Measurements from ENCODE around the gene TEX9. TPM values are rescaled to one million over a fixed set of nuclear protein-coding genes. Genes with fewer than 3 reads are reported as not detected.

The TEX9 gene
- polyA plus RNA-seq, 1 donor (not counting 4 experiments of a cell fraction or from before 2014, with no cell fraction given) = 3.4 TPM

DNA sequence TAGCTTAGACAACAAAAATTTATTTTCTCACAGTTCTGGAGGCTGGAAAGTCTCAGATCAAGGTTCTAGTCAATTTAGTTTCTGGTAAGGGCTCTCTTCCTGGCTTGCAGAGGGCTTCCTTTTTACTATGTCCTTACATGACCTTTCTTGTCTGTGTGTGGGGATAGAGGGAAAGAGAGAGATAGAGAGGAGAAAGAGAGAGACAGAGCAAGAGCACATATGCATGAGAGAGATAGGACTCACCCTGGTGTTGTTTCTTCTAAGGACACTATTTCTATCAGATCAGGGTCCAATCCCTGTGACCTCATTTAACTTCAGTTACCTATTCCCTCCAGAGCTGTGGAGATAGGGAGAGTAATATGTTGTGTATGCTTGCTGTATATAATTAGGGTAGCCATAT is 44.9 kb upstream of the TEX9 start:
- no peak overlapping the region for H3K4me2 ChIP-seq (ENCODE audit: control insufficient read depth, extremely low read depth, insufficient read depth, low read depth, low read length)
- dilution Hi-C loops (cut with MboI; ENCODE audit: extremely low pct_ligation_motif_present, low sequenced_read_pairs) = no loop called here
- no peaks in the 10 kb centered on the region for H4K20me1 ChIP-seq (ENCODE audit: control insufficient read depth, extremely low read depth, insufficient read depth, low read length)
- H2AFZ ChIP-seq (ENCODE audit: control insufficient read depth, low read length) = no peak overlapping the region
- H3K4me3 ChIP-seq (ENCODE audit: control insufficient read depth in 2 of 3, extremely low read depth in 1 of 3, insufficient read depth in 2 of 3, low read depth in 1 of 3, low read length in 3 of 3) = no peak overlapping the region
- H3K9me1 ChIP-seq (ENCODE audit: control insufficient read depth, extremely low read depth, insufficient read depth, low read length) = no peaks in the 10 kb centered on the region
- no peak for TF ChIP-seq EZH2 (IDR thresholded peaks at IDR 0.05; ENCODE audit: low read length)
- TF ChIP-seq, protein P1, sequence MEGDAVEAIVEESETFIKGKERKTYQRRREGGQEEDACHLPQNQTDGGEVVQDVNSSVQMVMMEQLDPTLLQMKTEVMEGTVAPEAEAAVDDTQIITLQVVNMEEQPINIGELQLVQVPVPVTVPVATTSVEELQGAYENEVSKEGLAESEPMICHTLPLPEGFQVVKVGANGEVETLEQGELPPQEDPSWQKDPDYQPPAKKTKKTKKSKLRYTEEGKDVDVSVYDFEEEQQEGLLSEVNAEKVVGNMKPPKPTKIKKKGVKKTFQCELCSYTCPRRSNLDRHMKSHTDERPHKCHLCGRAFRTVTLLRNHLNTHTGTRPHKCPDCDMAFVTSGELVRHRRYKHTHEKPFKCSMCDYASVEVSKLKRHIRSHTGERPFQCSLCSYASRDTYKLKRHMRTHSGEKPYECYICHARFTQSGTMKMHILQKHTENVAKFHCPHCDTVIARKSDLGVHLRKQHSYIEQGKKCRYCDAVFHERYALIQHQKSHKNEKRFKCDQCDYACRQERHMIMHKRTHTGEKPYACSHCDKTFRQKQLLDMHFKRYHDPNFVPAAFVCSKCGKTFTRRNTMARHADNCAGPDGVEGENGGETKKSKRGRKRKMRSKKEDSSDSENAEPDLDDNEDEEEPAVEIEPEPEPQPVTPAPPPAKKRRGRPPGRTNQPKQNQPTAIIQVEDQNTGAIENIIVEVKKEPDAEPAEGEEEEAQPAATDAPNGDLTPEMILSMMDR (optimal IDR thresholded peaks at IDR 0.05 in 1 of 3, IDR thresholded peaks at IDR 0.05 in 1 of 3, conservative IDR thresholded peaks at IDR 0.05 in 1 of 3; ENCODE audit: extremely low read depth in 1 of 3, insufficient read depth in 2 of 3, low read length in 3 of 3) = no peak
- FAIRE-seq (no peak), DNase-seq (ENCODE audit: low read depth, low spot score) (no peak)
- peaks cover 16% of the 10 kb centered on the region for H3K4me1 ChIP-seq (ENCODE audit: control insufficient read depth, extremely low read depth, insufficient read depth, low read length)
- no peaks in the 10 kb centered on the region for H3K9me3 ChIP-seq (ENCODE audit: control insufficient read depth, low read depth, low read length)
- H3K27me3 ChIP-seq (ENCODE audit: control insufficient read depth, extremely low read depth, insufficient read depth, low read length) = no peaks in the 10 kb centered on the region
- no peaks in the 10 kb centered on the region for H3K36me3 ChIP-seq (ENCODE audit: control insufficient read depth in 2 of 2, extremely low read depth in 1 of 2, insufficient read depth in 2 of 2, low read length in 2 of 2)
- H3K79me2 ChIP-seq (ENCODE audit: control insufficient read depth, insufficient read depth, low read length) = no peaks in the 10 kb centered on the region
- no peak overlapping the region for H3K9ac ChIP-seq (ENCODE audit: control insufficient read depth, extremely low read depth, insufficient read depth, low read length)
- no peak overlapping the region for H3K27ac ChIP-seq (ENCODE audit: control insufficient read depth, insufficient read depth, low read length)

DNA sequence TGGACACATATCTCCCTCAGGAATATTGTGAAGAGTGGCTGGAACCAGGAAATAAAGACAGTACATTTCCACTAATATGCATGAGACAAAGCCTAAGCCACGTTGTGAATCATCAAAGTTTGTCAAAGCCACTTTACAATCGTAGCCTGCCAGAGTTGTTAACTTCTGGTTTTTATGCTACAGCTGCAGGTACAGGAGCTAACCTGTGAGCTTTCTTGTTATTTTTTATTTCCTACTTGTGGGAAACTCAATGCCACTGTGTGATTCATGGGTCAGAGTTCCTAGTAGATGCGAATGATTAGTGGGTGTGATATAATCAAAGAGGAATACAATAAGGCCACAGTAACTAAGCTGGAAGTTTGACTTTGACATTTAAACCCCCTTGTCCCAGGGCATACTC is 44.4 kb upstream of the TEX9 start:
- Histone ChIP-seq H4K20me1 (ENCODE audit: control insufficient read depth, extremely low read depth, insufficient read depth, low read length) (no peaks in the 10 kb centered on the region), H2AFZ (ENCODE audit: control insufficient read depth, low read length) (no peak overlapping the region), H3K27ac (ENCODE audit: control insufficient read depth, insufficient read depth, low read length) (no peak overlapping the region), H3K9me1 (ENCODE audit: control insufficient read depth, extremely low read depth, insufficient read depth, low read length) (no peaks in the 10 kb centered on the region), H3K9me3 (ENCODE audit: control insufficient read depth, low read depth, low read length) (no peaks in the 10 kb centered on the region), H3K4me1 (ENCODE audit: control insufficient read depth, extremely low read depth, insufficient read depth, low read length) (peaks cover 20% of the 10 kb centered on the region), H3K4me3 (ENCODE audit: control insufficient read depth in 2 of 3, extremely low read depth in 1 of 3, insufficient read depth in 2 of 3, low read depth in 1 of 3, low read length in 3 of 3) (no peak overlapping the region), H3K9ac (ENCODE audit: control insufficient read depth, extremely low read depth, insufficient read depth, low read length) (no peak overlapping the region), H3K27me3 (ENCODE audit: control insufficient read depth, extremely low read depth, insufficient read depth, low read length) (no peaks in the 10 kb centered on the region), H3K36me3 (ENCODE audit: control insufficient read depth in 2 of 2, extremely low read depth in 1 of 2, insufficient read depth in 2 of 2, low read length in 2 of 2) (no peaks in the 10 kb centered on the region), H3K79me2 (ENCODE audit: control insufficient read depth, insufficient read depth, low read length) (no peaks in the 10 kb centered on the region), H3K4me2 (ENCODE audit: control insufficient read depth, extremely low read depth, insufficient read depth, low read depth, low read length) (peak overlapping the region; percentile 2)
- peak; percentile 88 for FAIRE-seq
- dilution Hi-C loops (cut with MboI; ENCODE audit: extremely low pct_ligation_motif_present, low sequenced_read_pairs) = no loop called here
- no peak for DNase-seq (ENCODE audit: low read depth, low spot score)
- TF ChIP-seq, protein P1 (optimal IDR thresholded peaks at IDR 0.05 in 1 of 3, IDR thresholded peaks at IDR 0.05 in 1 of 3, conservative IDR thresholded peaks at IDR 0.05 in 1 of 3; ENCODE audit: extremely low read depth in 1 of 3, insufficient read depth in 2 of 3, low read length in 3 of 3) = no peak
- TF ChIP-seq EZH2 (IDR thresholded peaks at IDR 0.05; ENCODE audit: low read length) = no peak
